HTR-8/SVneo (cell line): ENCODE measurements around the gene PPP2R2C.
A peak's percentile ranks its signal among the peaks of the same experiment; 100 is the strongest.

Source experiments
- DNase-seq: peaks from one replicate; pipeline ENCODE4 v3.0.0; 2011; ENCODE audit warnings: low spot score, mixed read lengths; ENCODE audit not compliant: insufficient read length
- FAIRE-seq: peaks from 2 replicates; lab custom pipeline; 2011; peaks lifted over from hg19 to GRCh38; lab: Jason Lieb, UNC

Gene PPP2R2C

DNA sequence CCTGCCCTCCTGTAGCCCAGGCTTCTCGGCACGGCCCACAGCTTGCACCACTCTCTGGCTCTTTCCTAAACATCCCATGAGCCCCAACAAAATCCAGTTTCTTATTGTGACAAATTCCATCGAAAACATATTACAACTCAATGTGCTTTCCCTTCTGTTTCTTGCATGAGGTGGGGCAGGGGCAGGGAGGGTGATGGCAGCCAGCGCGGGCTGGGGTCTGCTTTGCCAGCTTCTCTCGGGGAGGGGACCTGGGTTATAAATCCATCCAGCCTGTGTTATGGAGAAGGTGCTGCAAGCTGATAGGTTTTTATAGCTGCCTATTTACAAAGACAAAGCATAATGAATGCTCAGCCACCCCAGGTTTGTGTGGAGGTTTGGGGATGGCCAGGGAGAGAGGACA, 21.1 kb downstream of the PPP2R2C start:
- DNase-seq (no peak), FAIRE-seq (no peak)

GRCh38 chr4:6450709-6451108, 21.7 kb downstream of the PPP2R2C start:
- no peak for FAIRE-seq

GRCh38 chr4:6449746-6450369, 22.6 kb downstream of the PPP2R2C start:
- FAIRE-seq: no peak
- no peak for DNase-seq

More at GRCh38 chr4:6450709-6451108, 21.7 kb downstream of the PPP2R2C start:
- DNase-seq: no peak

- FAIRE-seq: no peak
- no peak for DNase-seq
Observed at GRCh38 chr4:6449335-6449734, 23.1 kb downstream of the PPP2R2C start.

DNA sequence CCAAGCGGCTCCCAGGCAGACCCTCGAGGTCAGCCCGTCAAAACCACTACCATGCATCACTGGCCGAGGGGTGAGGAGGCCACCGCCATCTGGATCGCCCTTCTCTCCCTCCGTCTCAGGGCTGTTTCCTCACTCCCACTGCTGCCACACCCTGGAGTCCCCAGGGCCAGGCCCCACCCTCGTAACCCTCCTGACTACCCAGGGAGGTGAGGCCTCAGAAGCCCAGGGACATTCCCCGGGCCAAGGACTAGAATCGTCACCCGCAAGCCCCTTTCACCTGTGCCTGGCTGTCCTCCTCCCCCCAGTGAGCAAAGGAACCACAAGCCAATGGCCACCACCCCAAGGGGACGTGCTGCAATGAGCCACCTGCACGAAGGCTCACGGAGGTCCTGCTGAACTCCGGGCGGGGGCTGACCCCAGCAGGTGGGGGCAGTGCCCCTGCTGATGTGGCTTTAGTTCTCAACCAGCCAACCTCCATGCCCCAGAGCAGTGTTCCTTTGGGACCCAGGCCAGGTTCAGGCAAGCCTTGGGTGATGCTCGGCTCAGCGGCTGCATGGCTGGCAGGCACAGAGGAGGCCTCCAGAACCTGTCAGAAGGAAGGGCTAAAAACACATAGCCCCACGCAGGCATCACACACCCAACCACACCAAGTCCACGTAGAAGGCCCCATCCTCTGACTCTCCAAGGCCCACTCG, 23.8 kb downstream of the PPP2R2C start:
- DNase-seq (no peak), FAIRE-seq (no peak)

GRCh38 chr4:6447672-6448171, 24.7 kb downstream of the PPP2R2C start:
- DNase-seq (no peak), FAIRE-seq (no peak)

DNA sequence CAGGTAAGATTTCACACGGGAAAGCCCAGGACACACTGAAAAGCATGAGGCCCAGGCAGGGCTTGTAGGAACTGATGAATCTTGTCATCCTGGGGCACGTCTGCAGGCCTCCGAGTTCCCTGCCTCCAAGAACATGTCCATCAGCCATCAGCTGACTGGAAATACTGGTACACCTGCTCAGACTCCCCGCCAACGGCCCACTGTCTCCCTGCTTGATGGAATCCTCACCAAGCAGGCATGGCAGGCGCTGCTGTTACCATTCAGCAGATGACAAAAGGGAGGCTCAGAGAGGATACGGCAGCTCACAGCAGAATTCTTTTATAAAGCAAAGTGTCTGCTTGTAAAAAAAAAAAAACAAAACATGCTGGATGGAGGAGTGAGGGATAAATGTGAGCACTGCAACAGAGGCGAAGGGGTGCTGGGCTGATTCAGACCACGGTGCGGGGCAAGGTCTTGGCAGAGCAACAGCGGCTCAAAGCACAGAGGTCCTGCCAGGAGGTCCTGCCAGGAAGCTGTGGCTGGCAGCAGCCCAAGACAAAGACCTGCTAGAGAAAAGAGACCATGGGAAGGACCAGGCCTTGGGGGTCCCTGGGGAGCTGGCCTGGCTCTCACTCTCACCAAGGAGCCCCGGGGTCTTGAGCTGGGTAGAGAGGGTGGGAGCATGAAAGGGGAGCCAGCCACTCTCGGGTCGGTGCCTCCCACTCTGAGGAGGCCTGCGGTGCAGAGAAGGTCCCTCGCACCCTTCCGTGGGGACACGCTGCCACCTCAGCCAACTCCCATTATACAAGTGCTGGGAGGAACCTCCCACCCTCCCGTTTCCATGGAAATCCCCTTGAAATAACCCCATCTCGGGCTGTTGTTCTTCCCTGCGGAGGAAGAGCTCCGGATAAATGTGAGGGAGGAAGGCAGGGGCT, 25.6 kb downstream of the PPP2R2C start:
- no peak for DNase-seq

GRCh38 chr4:6446130-6446482, 26.3 kb downstream of the PPP2R2C start:
- FAIRE-seq (no peak), DNase-seq (no peak)

More for the DNA sequence above, 25.6 kb downstream of the PPP2R2C start:
- FAIRE-seq: no peak

DNA sequence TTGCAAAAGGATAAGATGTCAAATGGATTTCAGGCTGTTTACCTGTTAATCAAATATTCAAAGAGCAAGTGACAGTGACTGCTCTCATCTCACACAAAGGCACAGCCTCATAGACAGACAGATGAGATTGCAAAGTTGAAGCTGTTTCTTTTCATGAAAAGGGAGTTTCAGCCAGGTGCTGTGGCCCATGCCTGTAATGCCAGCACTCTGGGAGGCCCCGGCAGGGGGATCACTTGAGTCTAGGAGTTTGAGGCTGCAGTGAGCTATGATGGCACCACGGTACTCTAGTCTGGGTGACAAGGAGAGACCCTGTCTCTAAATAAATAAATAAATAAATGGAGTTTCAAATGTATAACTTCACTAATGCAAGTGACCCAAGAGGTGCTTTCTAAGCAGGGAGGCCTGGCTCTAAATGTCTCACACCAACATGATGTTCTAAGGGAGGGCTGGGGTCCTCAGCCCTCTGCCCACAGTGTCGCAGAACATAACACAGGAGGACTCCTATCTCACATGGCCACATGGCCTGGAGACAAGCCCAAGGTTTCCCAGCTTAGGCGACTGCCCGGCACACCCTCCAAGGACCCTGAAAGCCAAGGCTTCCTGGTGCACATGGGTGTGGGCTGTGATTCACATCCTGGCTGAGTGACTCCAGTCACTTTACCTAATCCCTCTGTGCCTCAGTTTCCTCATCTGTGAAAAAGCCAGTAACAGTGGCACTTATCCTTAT, 26.8 kb downstream of the PPP2R2C start:
- FAIRE-seq (no peak), DNase-seq (no peak)

GRCh38 chr4:6444582-6444981, 27.8 kb downstream of the PPP2R2C start:
- DNase-seq (no peak), FAIRE-seq (no peak)

DNA sequence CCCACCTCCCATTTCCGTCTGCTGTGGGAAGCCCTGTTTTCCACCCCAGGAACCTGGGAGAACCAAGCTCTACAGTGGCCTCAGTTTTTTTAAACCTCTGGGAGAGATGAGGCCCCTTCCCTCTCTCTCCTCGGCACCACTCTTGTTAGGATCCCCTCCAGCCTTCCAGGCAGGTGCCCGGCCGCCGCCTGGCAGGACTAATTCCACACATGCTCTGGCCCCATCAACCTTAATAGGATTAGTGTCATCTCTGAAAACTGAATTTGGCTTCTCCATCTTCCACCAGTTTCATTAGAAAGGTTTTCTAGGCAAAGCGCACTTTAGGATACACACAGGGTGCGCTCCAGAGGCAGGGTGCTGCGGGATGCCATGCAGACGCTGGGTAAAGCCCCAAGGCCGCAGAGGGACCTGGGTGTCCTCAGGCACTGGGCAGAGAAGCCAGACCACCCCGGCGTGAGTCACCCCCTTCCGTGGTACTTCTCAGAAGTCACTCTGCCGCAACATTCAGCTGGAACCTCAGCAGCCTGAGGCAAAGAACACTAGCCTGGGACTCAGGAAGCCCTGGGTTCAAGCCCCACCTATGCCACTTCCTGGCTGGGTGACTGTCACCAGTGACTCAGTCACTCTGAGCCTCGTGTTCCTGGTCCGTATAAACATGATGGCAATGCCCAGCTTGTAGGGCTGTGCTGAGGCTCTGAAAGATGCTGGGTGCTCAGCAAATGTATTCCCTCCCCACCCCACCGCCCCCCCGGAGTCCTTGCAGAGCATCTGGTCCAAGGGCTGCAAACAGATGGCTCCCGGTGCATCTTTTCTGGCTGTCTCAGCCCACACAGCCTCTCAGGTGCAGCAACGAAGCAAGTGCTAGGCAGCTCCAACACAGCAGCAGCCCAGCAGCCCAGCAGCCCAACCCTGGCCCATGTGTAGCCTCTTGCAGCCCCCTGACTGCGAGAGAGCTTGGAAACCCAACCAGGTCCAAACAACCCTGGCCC, 29.1 kb downstream of the PPP2R2C start:
- DNase-seq (no peak), FAIRE-seq (no peak)

GRCh38 chr4:6442555-6442954, 29.9 kb downstream of the PPP2R2C start:
- FAIRE-seq: no peak
- DNase-seq: no peak

DNA sequence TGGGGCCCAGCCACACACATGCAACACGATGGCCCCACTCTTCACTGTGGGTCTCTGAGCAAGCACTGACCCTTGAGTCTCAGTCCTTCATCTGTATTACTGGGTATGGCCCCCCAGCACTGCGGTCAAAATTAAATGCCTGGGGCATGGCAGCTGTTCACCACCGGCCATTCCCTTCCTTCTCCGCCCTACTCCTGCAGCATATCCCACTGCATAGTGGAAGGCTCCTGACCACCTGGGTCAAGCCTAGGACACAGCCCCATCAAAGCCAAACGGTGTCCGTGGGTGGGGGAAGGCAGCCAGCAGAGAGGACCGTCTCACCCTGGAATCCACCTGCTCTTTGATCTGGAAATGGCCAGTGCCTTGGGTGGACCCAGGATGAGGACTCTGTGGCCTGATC, 30.7 kb downstream of the PPP2R2C start:
- no peak for DNase-seq
- FAIRE-seq: peak; percentile 46

DNA sequence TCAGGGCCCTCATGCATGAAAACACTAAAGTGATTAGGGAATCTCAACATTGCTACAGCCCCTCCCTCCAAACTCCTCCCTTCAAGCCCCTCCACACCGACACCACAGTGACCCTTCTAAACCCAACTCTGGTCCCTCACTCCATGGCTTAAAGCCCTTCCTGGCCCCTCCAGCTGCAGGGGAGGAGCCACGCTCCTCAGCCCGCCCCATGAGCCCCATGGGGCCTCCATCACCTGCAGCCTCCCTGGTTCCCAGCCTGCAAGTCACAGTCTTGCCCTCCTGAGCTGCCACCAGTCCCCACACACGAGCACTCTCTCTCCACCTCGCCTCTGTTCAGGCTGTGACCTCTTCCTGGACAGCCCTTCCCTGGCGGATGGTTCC, 31.2 kb downstream of the PPP2R2C start:
- FAIRE-seq (no peak), DNase-seq (no peak)

DNA sequence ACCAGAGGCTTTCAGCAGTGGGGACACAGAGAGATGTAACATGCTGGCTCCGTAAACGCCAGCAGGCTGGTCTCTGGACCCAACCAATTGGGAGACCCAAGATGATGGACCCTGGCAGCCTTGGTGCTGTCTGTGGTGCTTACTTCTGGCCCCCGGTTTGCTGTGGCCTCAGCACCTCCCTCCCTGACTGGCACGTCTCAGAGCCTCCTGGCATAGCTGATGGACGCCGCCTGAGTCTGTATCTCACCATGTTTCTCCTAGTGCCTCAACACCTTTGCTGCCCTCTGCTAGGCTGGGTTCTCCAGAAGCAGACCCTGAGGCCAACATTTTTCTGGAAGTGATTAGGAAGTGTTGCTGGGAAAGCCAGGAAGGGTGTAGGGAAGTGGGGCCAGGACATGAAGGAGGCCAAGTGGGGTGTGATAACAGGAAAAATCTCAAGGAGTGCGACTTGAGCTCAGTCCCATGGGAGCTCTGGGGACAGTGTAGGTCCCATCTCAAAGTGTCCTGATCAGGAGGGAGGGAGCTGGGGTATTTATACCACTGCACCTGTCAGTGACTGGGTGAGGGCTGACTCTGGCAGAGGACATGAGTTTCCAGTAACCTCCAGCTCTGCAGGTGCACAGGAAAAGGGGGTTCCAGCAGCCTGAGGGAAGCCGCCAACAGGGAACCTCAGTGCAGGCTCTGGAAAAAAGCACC, 31.8 kb downstream of the PPP2R2C start:
- FAIRE-seq: no peak
- DNase-seq: no peak

GRCh38 chr4:6439120-6439762, 33.2 kb downstream of the PPP2R2C start:
- no peak for FAIRE-seq
- no peak for DNase-seq

GRCh38 chr4:6437826-6438238, 34.6 kb downstream of the PPP2R2C start:
- FAIRE-seq: no peak
- no peak for DNase-seq

- FAIRE-seq (no peak), DNase-seq (no peak)
Observed at GRCh38 chr4:6435010-6435409, 37.4 kb downstream of the PPP2R2C start.
